HG03565 (cell line): Measurements from ENCODE around the gene PCDH7.

Experiments used
- ATAC-seq: cut with Tn5 transposase; IDR thresholded peaks from one replicate; pipeline ENCODE4 v1.9.1; 2021; ENCODE audit warnings: mild to moderate bottlenecking, moderate library complexity; ENCODE audit not compliant: unreplicated experiment

Gene PCDH7

GRCh38 chr4:30720021-30720660, at the start of gene PCDH7:
PCDH7 (plus strand) TSS chr4:30720369; CDS start chr4:30721423, 1,054 bp downstream.
- ATAC-seq = no peak

GRCh38 chr4:30671926-30672448, 48.2 kb upstream of the PCDH7 start:
- ATAC-seq = no peak

GRCh38 chr4:30696191-30696590, 24.0 kb upstream of the PCDH7 start:
- no peak for ATAC-seq

GRCh38 chr4:30714408-30715031, 5.6 kb upstream of the PCDH7 start:
- ATAC-seq = no peak

- no peak for ATAC-seq
Measured at GRCh38 chr4:30716158-30716557, 4.0 kb upstream of the PCDH7 start.

GRCh38 chr4:30716681-30717207, 3.4 kb upstream of the PCDH7 start:
- no peak for ATAC-seq

GRCh38 chr4:30717208-30718020, 2.8 kb upstream of the PCDH7 start:
- ATAC-seq = no peak

GRCh38 chr4:30718021-30718542, 2.1 kb upstream of the PCDH7 start:
- ATAC-seq = no peak

GRCh38 chr4:30718641-30719453, 1.3 kb upstream of the PCDH7 start:
- no peak for ATAC-seq

- ATAC-seq = no peak
Measured at GRCh38 chr4:30719454-30720020, 632 bp upstream of the PCDH7 start.

- no peak for ATAC-seq
Measured at GRCh38 chr4:30720661-30721184, 554 bp downstream of the PCDH7 start.

GRCh38 chr4:30721185-30722091, 1.3 kb downstream of the PCDH7 start:
- no peak for ATAC-seq

- ATAC-seq = no peak
Measured at GRCh38 chr4:30722092-30722358, 1.9 kb downstream of the PCDH7 start.

GRCh38 chr4:30722359-30723200, 2.4 kb downstream of the PCDH7 start:
- no peak for ATAC-seq

GRCh38 chr4:30723201-30723955, 3.2 kb downstream of the PCDH7 start:
- no peak for ATAC-seq

GRCh38 chr4:30724247-30724646, 4.1 kb downstream of the PCDH7 start:
- no peak for ATAC-seq

GRCh38 chr4:30725562-30725961, 5.4 kb downstream of the PCDH7 start:
- no peak for ATAC-seq
